Epithelial cell of prostate (primary cell): ENCODE data around the gene THRSP.
"Not testable (repeated sequence)": the region's sequence is repeated elsewhere in the genome, so short reads cannot be mapped to it uniquely, and the experiment has no call there.

Experiments used
- DNase-seq: peaks from one replicate; pipeline ENCODE4 v3.0.0-alpha.2; 2011; ENCODE audit warnings: low read depth, low spot score
- H3K27ac ChIP-seq: fragments of 450-650 bp; 2 replicates; pipeline ENCODE4 v1.5.1; 2017; ENCODE audit warnings: mild to moderate bottlenecking

THRSP gene

GRCh38 chr11:78061921-78062311 is 1.7 kb upstream of the THRSP start:
- no peak overlapping the region for H3K27ac ChIP-seq
- DNase-seq: no peak

GRCh38 chr11:78062671-78063070 is 990 bp upstream of the THRSP start:
- DNase-seq: no peak
- no peak overlapping the region for H3K27ac ChIP-seq

- no peak overlapping the region for H3K27ac ChIP-seq
- no peak for DNase-seq
These were observed 1.5 kb downstream of the THRSP start for GRCh38 chr11:78065203-78065602.

- no peak overlapping the region for H3K27ac ChIP-seq
- no peak for DNase-seq
These were observed 2.8 kb downstream of the THRSP start for GRCh38 chr11:78066471-78066870.

GRCh38 chr11:78067704-78068103 is 4.0 kb downstream of the THRSP start:
- DNase-seq: no peak
- no peak overlapping the region for H3K27ac ChIP-seq

- H3K27ac ChIP-seq: no peak overlapping the region
These were observed 5.8 kb downstream of the THRSP start for GRCh38 chr11:78069465-78069864.

GRCh38 chr11:78070621-78071020 is 7.0 kb downstream of the THRSP start:
- DNase-seq: no peak
- H3K27ac ChIP-seq: no peak overlapping the region

More at GRCh38 chr11:78069465-78069864, 5.8 kb downstream of the THRSP start:
- DNase-seq: no peak

GRCh38 chr11:78071717-78072116 is 8.1 kb downstream of the THRSP start:
- no peak for DNase-seq
- H3K27ac ChIP-seq: peak overlapping the region; percentile 8

- peak overlapping the region; percentile 8 for H3K27ac ChIP-seq
- DNase-seq: no peak
These were observed 8.8 kb downstream of the THRSP start for GRCh38 chr11:78072455-78072854.

GRCh38 chr11:78074756-78075155 is 11.1 kb downstream of the THRSP start:
- H3K27ac ChIP-seq: no peak overlapping the region

GRCh38 chr11:78076733-78077403 is 13.2 kb downstream of the THRSP start:
- H3K27ac ChIP-seq: no peak overlapping the region
- DNase-seq: no peak

More at GRCh38 chr11:78074756-78075155, 11.1 kb downstream of the THRSP start:
- DNase-seq: no peak

GRCh38 chr11:78077592-78077991 is 13.9 kb downstream of the THRSP start:
- H3K27ac ChIP-seq, DNase-seq: not testable (repeated sequence)

GRCh38 chr11:78078218-78079167 is 14.8 kb downstream of the THRSP start:
- H3K27ac ChIP-seq: peak overlapping the region; percentile 58
- no peak for DNase-seq

GRCh38 chr11:78079232-78080083 is 15.8 kb downstream of the THRSP start, which contains the start of gene NDUFC2:
NDUFC2 (minus strand) TSS chr11:78079862; CDS start chr11:78079744, 118 bp downstream.
- no peak for DNase-seq
- H3K27ac ChIP-seq: peak within 1 kb of the TSS; percentile 58

- DNase-seq: no peak
- H3K27ac ChIP-seq: peak overlapping the region; percentile 58
These were observed 16.6 kb downstream of the THRSP start for GRCh38 chr11:78080084-78080817.

- no peak overlapping the region for H3K27ac ChIP-seq
- DNase-seq: no peak
These were observed 17.3 kb downstream of the THRSP start for GRCh38 chr11:78080818-78081495.

GRCh38 chr11:78081583-78081982 is 17.9 kb downstream of the THRSP start:
- no peak overlapping the region for H3K27ac ChIP-seq
- no peak for DNase-seq

GRCh38 chr11:78082146-78082545 is 18.5 kb downstream of the THRSP start:
- no peak for DNase-seq
- H3K27ac ChIP-seq: no peak overlapping the region

- H3K27ac ChIP-seq: no peak overlapping the region
- no peak for DNase-seq
These were observed 19.4 kb downstream of the THRSP start for GRCh38 chr11:78083021-78083420.
